Jurkat, Clone E6-1 (cell line): ENCODE measurements around the gene MRPL19.
"Not testable (repeated sequence)": the region's sequence is repeated elsewhere in the genome, so short reads cannot be mapped to it uniquely, and the experiment has no call there.

Experiments
- DNase-seq: peaks from one replicate; pipeline ENCODE4 v3.0.0-alpha.2; 2011; ENCODE audit warnings: low read depth, low spot score
- H3K4me3 ChIP-seq: 2 replicates; pipeline ENCODE4 v1.5.1; 2011; ENCODE audit warnings: mild to moderate bottlenecking, low read length, control low read depth, moderate library complexity

MRPL19 gene

GRCh38 chr2:75654012-75654411, 7.4 kb downstream of the MRPL19 start:
- no peak for DNase-seq
- no peak overlapping the region for H3K4me3 ChIP-seq

- no peak for DNase-seq
- H3K4me3 ChIP-seq, result no peak overlapping the region
Measured at GRCh38 chr2:75655861-75656260, 9.3 kb downstream of the MRPL19 start.

- no peak overlapping the region for H3K4me3 ChIP-seq
- DNase-seq, result no peak
Measured at GRCh38 chr2:75656563-75656962, 10.0 kb downstream of the MRPL19 start.

GRCh38 chr2:75657798-75658197, 11.2 kb downstream of the MRPL19 start:
- H3K4me3 ChIP-seq, result no peak overlapping the region
- DNase-seq, result no peak

GRCh38 chr2:75666911-75667310, 20.3 kb downstream of the MRPL19 start:
- DNase-seq, result no peak
- no peak overlapping the region for H3K4me3 ChIP-seq

GRCh38 chr2:75667884-75668283, 21.3 kb downstream of the MRPL19 start:
- no peak overlapping the region for H3K4me3 ChIP-seq
- no peak for DNase-seq

- not testable (repeated sequence) for H3K4me3 ChIP-seq, DNase-seq
Measured at GRCh38 chr2:75675423-75675822, 28.8 kb downstream of the MRPL19 start.

GRCh38 chr2:75675908-75676307, 29.3 kb downstream of the MRPL19 start:
- DNase-seq, result no peak
- H3K4me3 ChIP-seq, result no peak overlapping the region

- no peak overlapping the region for H3K4me3 ChIP-seq
- no peak for DNase-seq
Measured at GRCh38 chr2:75676464-75676863, 29.9 kb downstream of the MRPL19 start.

- H3K4me3 ChIP-seq, result no peak overlapping the region
- no peak for DNase-seq
Measured at GRCh38 chr2:75679556-75679955, 33.0 kb downstream of the MRPL19 start.

GRCh38 chr2:75680402-75680801, 33.8 kb downstream of the MRPL19 start:
- DNase-seq, result no peak
- H3K4me3 ChIP-seq, result no peak overlapping the region

- not testable (repeated sequence) for H3K4me3 ChIP-seq, DNase-seq
Measured at GRCh38 chr2:75683430-75683829, 36.8 kb downstream of the MRPL19 start.

GRCh38 chr2:75688196-75688595, 41.6 kb downstream of the MRPL19 start:
- no peak for DNase-seq
- H3K4me3 ChIP-seq, result no peak overlapping the region

GRCh38 chr2:75698918-75699317, 52.3 kb downstream of the MRPL19 start:
- no peak for DNase-seq
- H3K4me3 ChIP-seq, result no peak overlapping the region

- no peak for DNase-seq
- no peak overlapping the region for H3K4me3 ChIP-seq
Measured at GRCh38 chr2:75702593-75702992, 56.0 kb downstream of the MRPL19 start.

GRCh38 chr2:75703589-75704287, 57.2 kb downstream of the MRPL19 start:
- no peak for DNase-seq
- H3K4me3 ChIP-seq, result no peak overlapping the region

GRCh38 chr2:75705921-75706320, 59.3 kb downstream of the MRPL19 start:
- no peak for DNase-seq
- no peak overlapping the region for H3K4me3 ChIP-seq

- DNase-seq, result no peak
- no peak overlapping the region for H3K4me3 ChIP-seq
Measured at GRCh38 chr2:75707901-75708300, 61.3 kb downstream of the MRPL19 start.

GRCh38 chr2:75709297-75709696, 62.7 kb downstream of the MRPL19 start:
- peak overlapping the region; percentile 82 for H3K4me3 ChIP-seq
- DNase-seq, result no peak

GRCh38 chr2:75710220-75710576, 63.6 kb downstream of the MRPL19 start:
- H3K4me3 ChIP-seq, result peak overlapping the region; percentile 82
- DNase-seq, result peak; percentile 47

- peak; percentile 77 for DNase-seq
- peak within 1 kb of the TSS; percentile 82 for H3K4me3 ChIP-seq
Measured at GRCh38 chr2:75710577-75711253, 64.1 kb downstream of the MRPL19 start, which contains the start of gene GCFC2. Gene GCFC2, minus strand, starts transcription at chr2:75710915. Its CDS starts 60 bp downstream, at chr2:75710855.
